AG09309 (cell line): ENCODE data around the gene WIPF3.
"Not testable (repeated sequence)": the region's sequence is repeated elsewhere in the genome, so short reads cannot be mapped to it uniquely, and the experiment has no call there.

ENCODE experiments used
- DNase-seq: peaks from one replicate; pipeline ENCODE4 v3.0.0-alpha.2; 2010; ENCODE audit warnings: low read depth
- H3K4me3 ChIP-seq: 2 replicates; pipeline ENCODE4 v1.5.1; 2011; ENCODE audit warnings: mild to moderate bottlenecking, low read depth, low read length, moderate library complexity; ENCODE audit not compliant: control insufficient read depth
- TF ChIP-seq, protein P1 (sequence below): IDR thresholded peaks from 2 replicates; pipeline ENCODE4 v1.5.1; 2011; ENCODE audit warnings: mild to moderate bottlenecking, low read depth, low read length, inconsistent platforms; ENCODE audit not compliant: insufficient read depth, control insufficient read depth; ENCODE audit errors: missing control alignments

WIPF3 gene

DNA sequence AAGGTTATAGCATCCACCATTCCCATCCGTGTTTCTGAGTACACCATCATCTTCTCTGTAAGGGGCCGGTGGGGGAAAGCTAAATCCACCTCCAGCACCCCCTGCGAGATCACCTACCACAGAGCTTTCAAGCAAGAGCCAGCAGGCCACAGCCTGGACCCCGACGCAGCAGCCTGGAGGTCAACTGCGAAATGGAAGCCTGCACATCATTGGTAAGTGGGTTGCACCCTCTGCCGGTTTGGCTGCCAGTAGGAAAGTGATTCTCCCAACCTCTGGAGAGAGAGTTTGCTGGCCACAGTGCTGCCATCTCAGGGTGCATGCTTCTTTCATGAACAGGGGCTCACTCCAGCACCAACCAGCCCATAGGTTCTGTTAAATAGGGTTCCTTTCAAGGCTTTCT, 81.7 kb downstream of the WIPF3 start:
- TF ChIP-seq, protein P1, sequence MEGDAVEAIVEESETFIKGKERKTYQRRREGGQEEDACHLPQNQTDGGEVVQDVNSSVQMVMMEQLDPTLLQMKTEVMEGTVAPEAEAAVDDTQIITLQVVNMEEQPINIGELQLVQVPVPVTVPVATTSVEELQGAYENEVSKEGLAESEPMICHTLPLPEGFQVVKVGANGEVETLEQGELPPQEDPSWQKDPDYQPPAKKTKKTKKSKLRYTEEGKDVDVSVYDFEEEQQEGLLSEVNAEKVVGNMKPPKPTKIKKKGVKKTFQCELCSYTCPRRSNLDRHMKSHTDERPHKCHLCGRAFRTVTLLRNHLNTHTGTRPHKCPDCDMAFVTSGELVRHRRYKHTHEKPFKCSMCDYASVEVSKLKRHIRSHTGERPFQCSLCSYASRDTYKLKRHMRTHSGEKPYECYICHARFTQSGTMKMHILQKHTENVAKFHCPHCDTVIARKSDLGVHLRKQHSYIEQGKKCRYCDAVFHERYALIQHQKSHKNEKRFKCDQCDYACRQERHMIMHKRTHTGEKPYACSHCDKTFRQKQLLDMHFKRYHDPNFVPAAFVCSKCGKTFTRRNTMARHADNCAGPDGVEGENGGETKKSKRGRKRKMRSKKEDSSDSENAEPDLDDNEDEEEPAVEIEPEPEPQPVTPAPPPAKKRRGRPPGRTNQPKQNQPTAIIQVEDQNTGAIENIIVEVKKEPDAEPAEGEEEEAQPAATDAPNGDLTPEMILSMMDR: no peak
- no peak overlapping the region for H3K4me3 ChIP-seq
- no peak for DNase-seq

DNA sequence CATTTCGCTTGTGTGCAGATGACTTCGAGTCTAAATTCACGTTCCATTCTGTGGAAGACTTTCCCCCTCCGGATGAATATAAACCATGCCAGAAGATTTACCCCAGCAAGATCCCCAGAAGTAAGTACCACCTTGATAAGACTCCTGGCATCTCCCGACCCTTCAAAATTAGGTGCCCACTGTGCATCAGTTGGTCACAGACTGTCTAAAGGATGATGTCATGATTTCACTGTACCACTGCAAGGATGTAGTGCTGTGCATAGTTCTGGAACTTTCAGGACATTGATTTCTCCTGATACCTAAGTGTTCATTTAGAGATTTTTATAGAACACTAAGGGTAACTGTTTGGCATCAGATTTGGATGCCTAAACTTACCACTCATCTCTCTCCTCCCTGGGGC, 83.0 kb downstream of the WIPF3 start:
- TF ChIP-seq, protein P1: no peak
- DNase-seq: no peak

GRCh38 chr7:29890251-29890650, 83.9 kb downstream of the WIPF3 start:
- H3K4me3 ChIP-seq: no peak overlapping the region
- no peak for DNase-seq
- TF ChIP-seq, protein P1: no peak

More for the DNA sequence above, 83.0 kb downstream of the WIPF3 start:
- no peak overlapping the region for H3K4me3 ChIP-seq

- not testable (repeated sequence) for DNase-seq
Observed at GRCh38 chr7:29890786-29891185, 84.5 kb downstream of the WIPF3 start.

DNA sequence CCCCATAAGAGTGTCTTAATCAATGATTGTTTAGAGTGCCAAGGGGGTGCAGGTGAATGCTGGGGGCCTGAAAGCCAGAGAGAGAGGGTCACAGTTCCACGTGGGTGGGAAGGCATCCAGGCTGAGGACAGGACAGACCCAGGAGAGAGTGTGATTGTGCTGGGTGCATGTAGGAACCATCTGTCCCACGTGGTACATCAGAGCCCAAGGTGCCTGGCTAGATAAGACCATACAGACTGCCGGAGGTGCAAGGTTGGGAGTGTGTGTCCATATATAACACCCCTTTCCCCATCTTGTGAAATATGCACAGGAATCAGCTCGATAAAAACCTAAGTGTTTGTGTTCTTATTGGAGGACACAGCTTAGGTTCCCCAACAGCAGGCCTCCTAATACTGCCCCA, 85.5 kb downstream of the WIPF3 start:
- TF ChIP-seq, protein P1: no peak
- DNase-seq: no peak
- no peak overlapping the region for H3K4me3 ChIP-seq

More at GRCh38 chr7:29890786-29891185, 84.5 kb downstream of the WIPF3 start:
- not testable (repeated sequence) for H3K4me3 ChIP-seq

DNA sequence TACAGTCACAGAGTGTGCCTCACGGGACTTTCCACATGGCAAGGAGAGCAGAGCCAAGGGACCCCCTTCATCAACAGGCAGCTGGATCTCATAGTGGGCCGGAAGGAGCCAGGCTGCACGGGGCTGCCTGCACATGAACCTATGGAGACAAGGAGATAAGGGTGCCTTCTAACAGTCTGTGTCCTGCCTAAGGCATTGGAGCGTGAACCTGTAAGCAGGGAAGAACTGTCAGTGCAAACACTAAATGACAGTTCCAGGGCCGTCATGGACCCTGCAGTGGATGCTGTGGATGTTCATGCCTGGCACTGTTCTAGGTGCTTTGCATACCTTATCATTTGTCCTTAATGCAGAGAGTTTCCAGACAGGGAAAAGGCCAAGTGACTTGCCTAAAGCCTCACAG, 85.9 kb downstream of the WIPF3 start:
- no peak overlapping the region for H3K4me3 ChIP-seq
- DNase-seq: no peak
- TF ChIP-seq, protein P1: no peak

DNA sequence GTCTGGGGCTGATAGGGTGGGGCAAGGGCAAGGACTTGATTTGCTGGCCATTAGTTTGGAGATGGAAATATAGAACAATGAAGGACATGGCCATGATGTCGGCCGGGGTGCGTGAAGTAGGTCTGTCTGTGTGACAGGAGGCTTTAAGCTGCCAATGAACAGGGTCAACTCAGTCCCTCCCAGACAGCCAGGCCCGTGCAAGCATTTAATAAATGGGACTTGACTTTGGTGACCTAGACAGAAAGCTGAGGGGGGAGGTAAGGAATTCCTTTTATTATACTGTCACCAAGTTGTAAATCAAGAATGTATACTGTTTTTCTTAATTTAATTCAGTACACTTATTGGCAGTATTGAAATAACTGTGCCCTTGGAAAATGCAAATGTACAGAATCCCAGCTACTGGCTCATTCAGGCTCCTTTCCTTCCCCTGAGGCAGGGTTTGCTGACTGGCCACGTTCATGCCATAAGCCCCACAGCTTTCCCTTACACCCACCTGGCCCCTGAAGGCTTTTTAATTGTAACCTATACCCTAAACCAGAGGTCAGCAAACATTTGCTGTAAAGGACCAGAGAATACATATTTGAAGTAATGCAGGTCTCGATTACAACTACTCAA, 87.2 kb downstream of the WIPF3 start:
- no peak for DNase-seq
- TF ChIP-seq, protein P1: no peak

More for the DNA sequence above, 87.2 kb downstream of the WIPF3 start:
- H3K4me3 ChIP-seq: no peak overlapping the region
